WTC11 (cell line): ENCODE results near the gene OR14I1.

Experiments
- CBFB ChIP-seq: sonication (generic); formaldehyde crosslinking; IDR thresholded peaks from 2 replicates; pipeline ENCODE4 v1.8.1; 2022; ENCODE audit warnings: mild to moderate bottlenecking, low read depth, missing genetic modification reagents
- TEAD4 ChIP-seq: sonication (generic); formaldehyde crosslinking; IDR thresholded peaks from 2 replicates; pipeline ENCODE4 v1.8.0; 2022; ENCODE audit warnings: mild to moderate bottlenecking, missing genetic modification reagents

DNA sequence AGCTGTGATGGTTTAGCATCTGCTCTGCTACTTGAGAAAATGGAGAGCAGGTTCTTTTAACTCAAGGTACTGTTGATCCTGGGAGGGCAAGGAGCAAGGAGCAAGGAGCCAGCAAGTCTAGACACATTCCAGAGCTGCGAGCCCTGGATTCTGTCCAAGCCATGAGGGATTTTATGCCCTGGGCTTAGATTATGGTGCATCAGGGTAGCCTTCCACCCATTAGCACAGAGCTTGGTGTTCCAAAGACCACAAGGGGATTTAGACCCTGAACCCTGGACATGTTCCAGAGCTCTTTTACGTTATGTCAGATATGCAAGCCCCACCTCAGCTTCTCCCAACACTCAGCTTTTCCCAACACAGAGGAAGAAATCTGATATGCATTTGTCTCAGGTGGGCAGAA is 2.0 kb upstream of the OR14I1 start:
- TF ChIP-seq CBFB (CRISPR knock-in tag) (no peak), TEAD4 (CRISPR knock-in tag) (no peak)
